ENCODE measurements around the gene EIF3B.
A peak's percentile ranks its signal among the peaks of the same experiment; 100 is the strongest.

The EIF3B gene

DNA sequence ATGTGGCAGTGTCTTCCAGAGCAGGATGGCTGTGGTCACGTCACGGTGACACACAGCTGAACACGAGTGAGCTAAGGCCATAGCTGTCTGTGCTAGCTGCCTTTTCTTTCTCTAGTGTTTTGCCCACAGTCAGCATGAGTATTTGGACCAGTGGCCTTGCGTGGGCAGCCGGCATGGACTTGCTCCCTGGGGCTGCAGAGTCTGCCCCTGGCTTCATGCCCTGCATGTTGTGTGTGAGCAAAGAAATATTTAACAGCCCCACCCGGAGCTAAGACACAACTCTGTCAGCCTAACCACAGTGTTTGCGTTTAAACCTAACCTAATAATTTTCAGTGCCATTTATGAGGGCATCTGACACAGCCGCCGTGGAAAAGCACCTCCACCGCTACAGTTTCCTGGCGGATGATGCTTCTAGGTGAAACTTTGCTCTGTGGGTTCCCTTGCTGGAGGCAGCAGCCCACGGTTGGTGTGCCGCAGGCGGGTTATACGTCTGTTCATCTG is 63.4 kb downstream of the EIF3B start:
- no peak overlapping the region for H3K9ac ChIP-seq (ENCODE audit: low read length)
- no peaks in the 10 kb centered on the region for H3K9me3 ChIP-seq (ENCODE audit: control insufficient read depth, insufficient read depth, low read depth, low read length)
- H3K27me3 ChIP-seq (ENCODE audit: control insufficient read depth, insufficient read depth, low read length), result no peaks in the 10 kb centered on the region
- H3K27ac ChIP-seq (ENCODE audit: low read depth, low read length), result no peak overlapping the region
- H3K4me1 ChIP-seq (ENCODE audit: control insufficient read depth, insufficient read depth, low read length), result peaks cover 5% of the 10 kb centered on the region; the same call in 1 of the 2 replicates
- no peak overlapping the region for H3K4me3 ChIP-seq (ENCODE audit: low read depth, low read length)
- H3K36me3 ChIP-seq (ENCODE audit: control insufficient read depth, insufficient read depth, low read length), result no peaks in the 10 kb centered on the region

DNA sequence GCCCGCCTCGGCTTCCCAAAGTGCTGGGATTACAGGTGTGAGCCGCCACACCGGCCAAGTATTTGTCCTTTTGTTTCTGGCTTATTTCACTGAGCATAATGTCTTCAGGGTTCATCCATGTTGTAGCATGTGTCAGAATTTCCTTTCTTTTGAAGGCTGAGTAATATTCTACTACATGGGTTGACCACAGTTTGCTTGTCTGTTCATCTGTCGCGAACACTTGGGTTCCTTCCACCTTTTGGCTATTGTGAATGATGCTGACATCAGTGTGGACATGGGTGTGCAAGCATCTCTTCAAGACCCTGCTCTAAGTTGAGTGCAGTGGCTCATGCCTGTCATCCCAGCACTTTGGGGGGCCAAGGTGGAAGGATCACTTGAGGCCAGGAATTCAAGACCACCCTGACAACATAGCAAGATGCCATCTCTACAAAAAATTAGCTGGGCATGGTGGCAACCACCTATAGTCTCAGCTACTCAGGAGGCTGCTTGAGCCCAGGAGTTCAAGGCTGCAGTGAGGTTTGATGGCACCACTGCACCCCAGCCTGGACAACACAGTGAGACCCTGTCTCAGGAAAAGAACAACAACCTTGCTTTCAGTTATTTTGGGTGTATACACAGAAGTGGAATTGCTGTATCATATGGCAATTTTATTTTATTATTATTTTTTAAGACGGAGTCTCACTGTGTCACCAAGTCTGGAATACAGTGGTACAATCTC is 65.7 kb downstream of the EIF3B start:
- H3K4me3 ChIP-seq (ENCODE audit: low read depth, low read length), result no peak overlapping the region
- H3K36me3 ChIP-seq (ENCODE audit: control insufficient read depth, insufficient read depth, low read length), result no peaks in the 10 kb centered on the region

DNA sequence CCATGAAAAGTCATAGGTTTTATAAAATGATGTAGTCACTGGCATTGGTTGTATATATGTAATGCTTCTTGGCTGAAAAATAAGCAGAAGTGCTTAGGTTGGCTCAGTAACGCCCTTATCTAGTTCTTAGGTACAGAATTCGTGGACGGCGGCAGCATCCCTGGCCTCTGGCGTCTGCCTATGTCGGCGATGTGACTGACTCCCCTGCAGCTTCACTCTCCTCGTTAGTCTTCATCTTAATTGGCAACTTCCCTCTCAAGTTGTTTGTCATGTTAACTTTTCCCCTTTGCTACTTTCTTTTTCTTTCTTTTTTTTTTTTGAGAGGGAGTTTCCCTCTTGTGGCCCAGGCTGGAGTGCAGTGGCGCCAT is 67.3 kb downstream of the EIF3B start:
- no peaks in the 10 kb centered on the region for H3K9me3 ChIP-seq (ENCODE audit: control insufficient read depth, insufficient read depth, low read depth, low read length)
- H3K4me3 ChIP-seq (ENCODE audit: low read depth, low read length), result no peak overlapping the region
- H3K27ac ChIP-seq (ENCODE audit: low read depth, low read length), result no peak overlapping the region

More for the DNA sequence above, 65.7 kb downstream of the EIF3B start:
- H3K4me1 ChIP-seq (ENCODE audit: control insufficient read depth, insufficient read depth, low read length), result peaks cover 7% of the 10 kb centered on the region; the same call in 1 of the 2 replicates
- H3K9me3 ChIP-seq (ENCODE audit: control insufficient read depth, insufficient read depth, low read depth, low read length), result no peaks in the 10 kb centered on the region
- H3K9ac ChIP-seq (ENCODE audit: low read length), result no peak overlapping the region
- no peak overlapping the region for H3K27ac ChIP-seq (ENCODE audit: low read depth, low read length)
- H3K27me3 ChIP-seq (ENCODE audit: control insufficient read depth, insufficient read depth, low read length), result no peaks in the 10 kb centered on the region

DNA sequence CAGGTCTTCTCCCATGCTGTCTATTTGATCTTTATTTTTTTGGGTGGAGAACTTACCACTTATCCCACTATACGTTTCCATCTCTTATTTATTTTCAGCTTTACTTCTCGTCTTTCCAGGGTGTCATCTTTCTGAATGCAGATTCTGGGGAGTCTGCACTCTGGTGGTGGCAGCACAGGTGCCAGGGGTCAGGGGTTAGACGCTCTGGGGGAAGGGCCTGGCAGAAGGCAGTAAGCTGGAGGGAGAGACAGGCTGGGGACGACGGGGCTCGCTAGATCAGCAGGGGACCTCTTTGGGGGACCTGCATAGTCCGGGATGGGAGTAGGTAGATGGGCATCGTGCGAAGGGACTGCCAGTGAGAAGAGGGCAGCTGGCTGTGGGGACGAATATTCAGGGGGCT is 71.1 kb downstream of the EIF3B start:
- peaks cover 10% of the 10 kb centered on the region; the same call in 1 of the 2 replicates for H3K4me1 ChIP-seq (ENCODE audit: control insufficient read depth, insufficient read depth, low read length)
- no peaks in the 10 kb centered on the region for H3K36me3 ChIP-seq (ENCODE audit: control insufficient read depth, insufficient read depth, low read length)
- no peaks in the 10 kb centered on the region for H3K27me3 ChIP-seq (ENCODE audit: control insufficient read depth, insufficient read depth, low read length)
- H3K27ac ChIP-seq (ENCODE audit: low read depth, low read length), result peak overlapping the region; percentile 23; the same call in 1 of the 2 replicates
- no peak overlapping the region for H3K9ac ChIP-seq (ENCODE audit: low read length)
- peaks cover 6% of the 10 kb centered on the region; the same call in 1 of the 2 replicates for H3K9me3 ChIP-seq (ENCODE audit: control insufficient read depth, insufficient read depth, low read depth, low read length)
- no peak overlapping the region for H3K4me3 ChIP-seq (ENCODE audit: low read depth, low read length)

More for the DNA sequence above, 67.3 kb downstream of the EIF3B start:
- H3K4me1 ChIP-seq (ENCODE audit: control insufficient read depth, insufficient read depth, low read length), result peaks cover 10% of the 10 kb centered on the region; the same call in 1 of the 2 replicates
- H3K27me3 ChIP-seq (ENCODE audit: control insufficient read depth, insufficient read depth, low read length), result no peaks in the 10 kb centered on the region
- H3K9ac ChIP-seq (ENCODE audit: low read length), result no peak overlapping the region
- no peaks in the 10 kb centered on the region for H3K36me3 ChIP-seq (ENCODE audit: control insufficient read depth, insufficient read depth, low read length)

Data from HUES6 (cell line).